GM19023 (cell line): Measurements from ENCODE around the gene ZDHHC11.
"Not testable (repeated sequence)": the region's sequence is repeated elsewhere in the genome, so short reads cannot be mapped to it uniquely, and the experiment has no call there.

Experiments used
- ATAC-seq: cut with Tn5 transposase; IDR thresholded peaks from one replicate; pipeline ENCODE4 v1.9.1; 2021; ENCODE audit warnings: mild to moderate bottlenecking, moderate library complexity; ENCODE audit not compliant: unreplicated experiment

The ZDHHC11 gene

DNA sequence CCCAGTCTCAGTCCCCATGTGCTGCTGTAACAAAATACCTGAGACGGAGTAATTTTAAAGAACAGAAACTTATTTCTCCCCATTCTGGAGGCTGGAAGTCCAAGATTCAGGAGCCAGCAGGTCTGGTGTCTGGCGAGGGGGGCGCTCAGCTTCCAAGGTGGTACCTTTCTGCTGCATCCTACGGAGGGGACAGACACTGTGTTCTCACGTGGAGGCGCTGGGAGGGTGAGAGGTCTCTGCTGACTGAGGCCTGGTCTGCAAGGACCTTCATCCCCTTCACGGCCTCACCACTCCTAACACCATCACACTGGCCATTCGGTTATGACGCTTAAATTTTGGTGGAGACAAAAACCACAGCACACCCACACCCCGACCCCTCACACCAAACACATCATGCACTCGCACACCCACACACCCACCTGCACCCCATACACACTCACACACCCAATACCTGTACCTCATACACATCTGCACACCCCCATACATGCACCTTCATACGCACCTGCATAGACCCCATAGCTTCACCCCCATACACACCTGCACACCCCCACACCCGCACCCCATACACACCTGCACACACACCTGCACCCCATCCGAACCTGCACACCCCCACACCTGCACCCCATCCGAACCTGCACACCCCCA is 9.8 kb upstream of the ZDHHC11 start:
- no peak for ATAC-seq

DNA sequence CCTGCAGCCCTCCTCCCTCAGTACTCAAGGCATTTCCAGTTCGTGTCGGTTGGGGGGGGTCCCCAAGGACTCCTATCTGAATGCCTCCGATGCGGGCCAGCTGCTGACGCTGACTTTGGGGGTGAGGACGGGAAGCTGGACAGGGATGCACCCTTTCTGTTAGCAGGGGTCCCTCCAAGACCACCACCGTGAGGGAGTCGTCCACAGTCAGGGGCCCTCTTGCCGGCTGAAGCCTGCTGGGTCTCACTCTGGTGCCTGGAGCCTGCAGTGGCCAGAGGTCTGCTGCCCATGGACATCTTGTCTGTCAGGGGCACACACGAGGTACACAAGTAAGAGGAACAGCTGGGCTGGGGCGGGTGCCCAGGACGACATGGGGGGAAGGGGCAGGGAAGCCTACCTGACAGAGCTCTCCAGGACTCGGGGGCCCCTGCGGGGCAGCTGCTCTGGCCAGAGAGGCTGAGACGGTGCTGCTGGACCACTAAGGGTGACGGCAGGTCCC is 9.1 kb upstream of the ZDHHC11 start:
- no peak for ATAC-seq

DNA sequence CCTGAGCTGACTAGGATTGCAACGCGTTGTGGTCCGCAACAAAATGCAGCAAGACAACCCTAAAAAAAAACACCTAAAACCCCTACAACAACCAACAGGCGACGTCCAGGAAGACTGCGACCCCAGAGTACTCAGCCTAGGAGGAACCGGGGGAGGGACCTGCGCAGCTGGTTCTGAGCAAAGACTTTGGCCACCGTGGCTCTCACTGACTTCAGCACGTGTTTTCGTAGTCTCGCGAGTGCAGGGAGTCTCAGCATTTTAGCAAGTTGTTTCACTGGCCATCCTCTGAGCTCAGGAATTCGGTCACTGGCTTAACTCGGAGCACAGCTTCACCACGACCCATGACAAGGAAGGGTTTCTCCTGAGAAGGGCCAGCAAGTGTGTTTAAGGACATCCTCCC is 8.6 kb upstream of the ZDHHC11 start:
- ATAC-seq = no peak

DNA sequence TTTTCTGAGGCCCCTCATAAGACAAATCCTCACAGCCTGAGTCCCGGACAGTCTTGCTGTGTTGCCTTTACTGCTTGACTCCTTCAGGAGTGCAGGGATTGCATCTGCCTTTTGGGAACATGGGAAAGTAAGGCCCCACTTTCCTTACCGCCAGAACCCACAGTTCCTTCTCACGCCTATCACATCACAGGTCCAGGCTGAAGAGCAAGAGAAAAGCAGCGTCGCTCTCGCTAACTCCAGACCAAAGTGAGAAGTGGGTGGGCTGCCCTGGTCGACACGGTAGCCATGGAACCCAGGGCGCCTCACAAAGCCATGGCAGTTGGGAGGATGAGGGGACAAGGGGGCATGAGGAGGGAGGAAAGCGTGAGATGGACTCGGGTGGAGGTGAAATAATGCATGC is 7.9 kb upstream of the ZDHHC11 start:
- no peak for ATAC-seq

DNA sequence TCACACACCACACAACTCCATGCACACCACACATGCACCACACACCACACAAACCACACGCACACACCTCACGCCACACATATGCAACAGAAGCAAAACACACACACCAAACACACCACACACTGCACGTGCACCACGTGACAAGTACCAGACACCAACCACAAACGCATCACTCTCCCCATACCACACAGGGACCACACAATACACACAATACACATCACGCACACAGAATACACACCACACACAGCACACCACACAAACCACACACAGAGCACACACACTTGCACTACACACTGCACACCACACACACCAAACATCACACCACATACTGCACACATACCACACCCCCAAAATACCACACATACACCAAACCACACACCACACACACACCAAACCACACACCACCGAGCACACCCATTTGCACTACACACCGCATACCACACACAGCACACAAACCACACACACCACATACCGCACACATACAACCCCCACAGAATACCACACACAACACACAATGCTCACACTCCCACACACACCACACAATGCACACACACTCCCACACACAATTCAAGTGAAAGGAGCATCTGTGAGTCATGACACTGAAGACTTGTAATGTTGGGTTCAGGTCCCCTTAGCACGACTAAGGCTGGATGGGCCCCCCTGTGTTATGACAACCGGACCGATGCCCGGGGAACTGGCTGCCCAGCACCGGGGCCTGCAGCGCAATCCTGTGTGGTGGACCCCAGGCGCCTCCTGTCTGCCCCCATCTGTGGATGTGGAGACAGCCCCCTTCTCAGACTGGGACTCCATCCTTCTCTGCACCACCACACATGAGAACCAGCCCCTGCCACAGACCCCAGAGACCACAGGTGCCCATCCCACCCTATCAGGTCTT is 6.0 kb upstream of the ZDHHC11 start:
- ATAC-seq = no peak

DNA sequence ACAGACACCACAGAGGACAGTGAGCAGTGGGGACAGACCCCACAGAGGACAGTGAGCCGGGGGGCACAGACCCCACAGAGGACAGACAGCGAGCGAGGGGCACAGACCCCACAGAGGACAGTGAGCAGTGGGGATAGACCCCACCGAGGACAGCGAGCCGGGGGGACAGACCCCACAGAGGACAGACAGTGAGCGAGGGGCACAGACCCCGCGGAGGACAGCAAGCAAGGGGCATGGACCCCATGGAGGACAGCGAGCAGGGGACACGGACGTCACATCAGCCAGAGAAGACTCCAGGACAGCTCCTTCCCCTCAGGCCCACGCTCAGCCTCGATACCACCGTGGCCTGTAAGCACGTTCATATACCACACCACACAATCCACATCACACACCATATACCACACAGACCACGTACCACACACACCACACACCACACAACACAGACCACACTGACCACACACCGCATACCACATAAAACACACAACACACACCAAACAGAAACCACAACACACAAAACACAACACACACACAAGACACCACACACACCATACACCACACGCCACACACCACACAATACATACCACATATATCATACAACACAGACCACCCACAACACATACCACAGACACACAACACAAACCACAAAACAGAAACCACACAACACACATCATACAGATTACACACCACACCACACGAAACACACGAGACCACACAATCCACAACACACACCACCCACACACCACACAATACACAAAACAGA is 5.2 kb upstream of the ZDHHC11 start:
- no peak for ATAC-seq

DNA sequence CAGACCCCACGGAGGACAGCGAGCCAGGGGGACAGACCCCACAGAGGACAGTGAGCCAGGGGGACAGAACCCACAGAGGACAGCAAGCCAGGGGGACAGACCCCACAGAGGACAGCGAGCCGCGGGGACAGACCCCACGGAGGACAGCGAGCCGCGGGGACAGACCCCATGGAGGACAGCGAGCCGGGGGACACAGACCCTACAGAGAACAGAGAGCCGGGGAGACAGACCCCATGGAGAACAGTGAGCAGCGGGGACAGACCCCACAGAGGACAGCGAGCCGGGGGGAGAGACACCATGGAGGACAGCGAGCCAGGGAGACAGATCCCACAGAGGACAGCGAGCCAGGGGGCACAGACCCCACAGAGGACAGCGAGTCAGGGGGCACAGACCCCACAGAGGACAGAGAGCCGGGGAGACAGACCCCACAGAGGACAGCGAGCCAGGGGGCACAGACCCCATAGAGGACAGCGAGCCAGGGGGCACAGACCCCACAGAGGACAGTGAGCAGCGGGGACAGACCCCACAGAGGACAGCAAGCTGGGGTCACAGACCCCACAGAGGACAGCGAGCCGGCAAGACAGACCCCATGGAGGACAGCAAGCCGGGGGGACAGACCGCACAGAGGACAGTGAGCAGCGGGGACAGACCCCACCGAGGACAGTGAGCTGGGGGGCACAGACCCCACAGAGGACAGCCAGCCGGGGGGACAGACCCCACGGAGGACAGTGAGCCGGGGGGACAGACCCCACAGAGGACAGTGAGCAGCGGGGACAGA is 4.4 kb upstream of the ZDHHC11 start:
- no peak for ATAC-seq

DNA sequence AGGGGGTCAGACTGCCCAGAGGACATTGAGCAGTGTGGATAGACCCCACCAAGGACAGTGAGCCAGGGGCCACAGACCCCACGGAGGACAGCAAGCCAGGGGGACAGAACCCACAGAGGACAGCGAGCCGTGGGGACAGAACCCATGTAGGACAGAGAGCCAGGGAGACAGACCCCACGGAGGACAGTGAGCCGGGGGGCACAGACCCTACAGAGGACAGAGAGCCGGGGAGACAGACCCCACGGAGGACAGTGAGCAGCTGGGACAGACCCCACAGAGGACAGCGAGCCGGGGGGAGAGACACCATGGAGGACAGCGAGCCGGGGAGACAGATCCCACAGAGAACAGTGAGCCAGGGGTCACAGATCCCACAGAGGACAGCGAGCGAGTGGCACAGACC is 3.4 kb upstream of the ZDHHC11 start:
- no peak for ATAC-seq

DNA sequence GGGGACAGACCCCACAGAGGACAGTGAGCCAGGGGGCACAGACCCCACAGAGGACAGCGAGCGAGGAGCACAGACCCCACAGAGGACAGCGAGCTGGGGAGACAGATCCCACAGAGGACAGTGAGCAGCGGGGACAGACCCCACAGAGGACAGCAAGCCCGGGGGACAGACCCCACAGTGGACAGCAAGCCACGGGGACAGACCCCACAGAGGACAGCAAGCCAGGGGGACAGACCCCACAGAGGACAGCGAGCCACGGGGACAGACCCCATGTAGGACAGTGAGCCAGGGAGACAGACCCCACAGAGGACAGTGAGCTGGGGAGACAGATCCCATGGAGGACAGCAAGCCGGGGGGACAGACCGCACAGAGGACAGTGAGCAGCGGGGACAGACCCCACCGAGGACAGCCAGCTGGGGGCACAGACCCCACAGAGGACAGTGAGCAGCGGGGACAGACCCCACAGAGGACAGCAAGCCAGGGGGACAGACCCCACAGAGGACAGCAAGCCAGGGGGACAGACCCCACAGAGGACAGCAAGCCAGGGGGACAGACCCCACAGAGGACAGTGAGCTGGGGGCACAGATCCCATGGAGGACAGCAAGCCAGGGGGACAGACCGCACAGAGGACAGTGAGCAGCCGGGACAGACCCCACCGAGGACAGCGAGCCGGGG is 2.8 kb upstream of the ZDHHC11 start:
- ATAC-seq = not testable (repeated sequence)

DNA sequence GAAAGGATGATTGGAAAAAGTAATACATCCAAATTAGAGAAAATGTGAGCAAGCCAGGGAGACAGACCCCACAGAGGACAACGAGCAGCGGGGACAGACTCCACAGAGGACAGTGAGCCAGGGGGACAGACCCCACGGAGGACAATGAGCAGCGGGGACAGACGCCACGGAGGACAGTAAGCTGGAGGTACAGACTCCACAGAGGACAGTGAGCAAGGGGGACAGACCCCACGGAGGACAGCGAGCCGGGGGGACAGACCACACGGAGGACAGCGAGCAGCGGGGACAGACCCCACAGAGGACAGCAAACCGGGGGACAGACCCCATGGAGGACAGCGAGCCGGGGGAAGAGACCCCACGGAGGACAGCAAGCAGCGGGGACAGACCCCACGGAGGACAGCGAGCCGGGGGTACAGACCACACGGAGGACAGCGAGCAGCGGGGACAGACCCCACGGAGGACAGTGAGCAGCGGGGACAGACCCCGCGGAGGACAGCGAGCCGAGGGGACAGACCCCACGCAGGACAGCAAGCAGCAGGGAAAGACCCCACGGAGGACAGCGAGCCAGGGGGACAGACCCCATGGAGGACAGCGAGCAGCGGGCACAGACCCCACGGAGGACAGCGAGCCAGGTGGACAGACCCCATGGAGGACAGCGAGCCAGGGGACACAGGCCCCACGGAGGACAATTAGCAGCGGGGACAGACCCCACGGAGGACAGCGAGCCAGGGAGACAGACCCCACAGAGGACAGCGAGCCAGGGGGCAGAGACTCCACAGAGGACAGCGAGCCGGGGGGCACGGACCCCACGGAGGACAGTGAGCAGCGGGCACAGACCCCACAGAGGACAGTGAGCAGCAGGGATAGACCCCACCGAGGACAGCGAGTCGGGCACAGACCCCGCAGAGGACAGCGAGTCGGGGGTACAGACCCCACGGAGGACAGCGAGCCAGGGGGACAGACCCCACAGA is 1.9 kb upstream of the ZDHHC11 start:
- ATAC-seq = no peak

DNA sequence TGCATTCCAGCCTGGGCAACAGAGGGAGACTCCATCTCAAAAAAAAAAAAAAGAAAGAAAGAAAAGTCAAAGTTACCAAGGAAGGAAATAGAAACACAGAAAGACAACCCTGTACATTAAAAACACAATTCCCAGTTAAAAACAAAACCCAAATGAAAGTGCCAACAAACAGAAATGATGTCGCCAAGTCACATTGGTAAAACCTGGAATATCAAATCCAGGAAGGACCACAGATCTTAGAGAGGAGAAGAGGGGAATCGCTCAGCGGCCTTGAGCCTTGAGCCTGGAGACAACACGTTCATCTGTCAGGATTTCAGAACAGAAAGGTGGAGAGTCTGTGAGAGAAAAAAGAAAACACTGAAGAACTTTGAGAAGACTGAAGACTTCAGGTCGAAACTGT is 1.2 kb upstream of the ZDHHC11 start:
- ATAC-seq = no peak

DNA sequence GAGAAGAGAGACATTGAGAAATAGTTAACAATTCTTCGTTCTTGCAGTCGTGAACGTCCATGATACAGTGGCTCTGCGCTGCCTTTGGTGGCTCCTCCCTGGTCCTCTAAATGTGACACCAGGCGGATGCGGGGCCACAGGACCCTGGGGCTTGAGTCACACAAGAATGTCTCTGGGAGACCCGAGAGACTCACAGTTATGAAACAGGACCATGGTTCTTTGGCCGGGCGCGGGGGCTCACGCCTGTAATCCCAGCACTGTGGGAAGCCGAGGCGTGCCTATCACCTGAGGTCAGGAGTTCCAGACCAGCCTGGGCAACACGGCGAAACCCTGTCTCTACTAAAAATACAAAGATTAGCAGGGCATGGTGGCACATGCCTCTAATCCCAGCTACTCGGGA is 767 bp upstream of the ZDHHC11 start:
- no peak for ATAC-seq

DNA sequence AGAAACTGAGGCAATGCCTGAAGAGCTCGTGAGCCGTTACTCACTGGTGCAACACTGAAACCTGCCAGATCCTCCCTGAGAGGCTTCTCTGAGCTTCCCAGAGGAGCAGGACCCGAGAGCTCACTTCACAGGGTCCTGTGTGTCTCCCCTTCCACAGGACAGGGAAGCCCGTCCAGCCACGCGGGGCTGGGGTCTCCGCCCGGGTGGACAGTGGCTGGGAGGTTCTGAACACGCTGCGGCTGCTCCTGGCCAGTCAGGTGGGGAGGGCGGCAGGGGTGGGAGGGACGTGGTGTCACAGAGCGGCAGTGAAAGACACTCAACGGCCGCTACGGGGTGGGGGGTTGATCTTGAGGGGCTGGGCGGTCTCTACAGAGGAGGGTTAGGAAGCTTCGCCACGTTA is 290 bp upstream of the ZDHHC11 start:
- ATAC-seq = no peak

DNA sequence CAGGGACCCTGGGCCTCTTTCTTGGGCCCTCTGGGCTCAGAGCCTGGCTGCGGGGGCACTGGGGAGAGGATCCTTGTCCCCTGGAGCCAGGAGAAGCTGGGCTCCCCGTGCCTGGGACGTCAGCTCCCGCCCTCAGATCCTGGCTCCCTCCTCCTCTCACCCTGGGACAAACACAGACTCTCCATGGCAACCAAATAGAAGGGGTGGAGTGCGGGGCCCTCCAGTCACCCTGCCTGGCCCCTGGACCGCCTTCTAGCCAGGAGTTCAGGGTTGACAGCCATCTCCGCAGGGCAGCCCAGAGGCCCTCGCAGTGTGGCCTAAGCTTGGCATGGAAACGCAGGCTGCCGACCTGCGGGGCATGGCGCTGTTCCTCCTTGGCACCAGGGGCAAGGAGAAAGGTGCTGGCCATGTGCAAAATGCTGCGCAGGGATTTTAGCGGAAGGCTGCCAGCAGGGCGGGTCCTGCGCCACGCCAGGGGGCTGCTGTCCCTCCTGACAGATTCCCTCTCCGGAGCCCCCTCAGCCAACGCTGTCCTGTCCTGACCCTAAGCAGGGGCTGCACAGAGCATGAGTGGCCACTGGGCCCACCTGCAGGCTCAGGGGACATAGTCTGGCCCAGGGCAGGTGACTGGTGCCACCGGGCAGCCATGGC is 1.0 kb downstream of the ZDHHC11 start:
- ATAC-seq = no peak

DNA sequence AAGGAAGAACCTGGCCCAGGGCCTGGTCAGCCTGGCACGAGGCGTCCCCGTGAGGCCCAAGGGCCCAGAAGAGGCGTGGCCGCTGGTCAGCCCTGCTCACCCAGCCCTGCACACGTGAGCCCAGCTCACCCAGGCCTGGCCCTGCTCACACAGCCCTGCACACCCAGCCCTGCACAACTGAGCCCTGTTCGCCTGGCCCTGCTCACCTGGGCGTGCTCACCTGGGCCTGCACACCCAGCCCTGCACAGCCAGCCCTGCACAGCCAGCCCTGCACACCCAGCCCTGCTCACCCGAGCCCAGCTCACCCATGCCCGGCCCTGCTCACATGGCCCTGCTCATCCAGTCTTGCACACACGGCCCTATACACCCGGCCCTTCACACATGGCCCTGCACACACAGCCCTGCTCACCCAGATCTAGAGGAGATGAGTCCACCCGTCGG is 2.1 kb downstream of the ZDHHC11 start:
- ATAC-seq = no peak

DNA sequence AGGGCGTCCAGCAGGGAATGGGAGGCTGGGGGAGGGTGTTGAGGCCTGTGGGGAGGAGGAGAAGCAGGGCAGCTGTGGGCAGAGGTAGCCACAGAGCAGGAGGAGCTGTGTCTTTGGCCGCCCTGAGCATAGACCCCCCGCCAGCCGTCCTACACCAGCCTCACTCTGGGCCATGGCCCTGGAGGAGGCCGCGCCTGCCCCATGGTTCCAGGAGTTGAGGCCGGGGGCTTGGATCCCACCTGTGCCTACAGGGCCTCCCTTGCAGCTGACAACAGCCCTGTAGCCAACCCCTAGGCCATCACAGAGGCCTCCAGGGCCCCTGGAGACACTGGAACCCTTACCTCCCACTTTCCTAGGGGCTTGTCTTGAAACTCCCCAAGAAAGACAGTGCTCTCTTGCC is 3.0 kb downstream of the ZDHHC11 start:
- ATAC-seq = not testable (repeated sequence)

DNA sequence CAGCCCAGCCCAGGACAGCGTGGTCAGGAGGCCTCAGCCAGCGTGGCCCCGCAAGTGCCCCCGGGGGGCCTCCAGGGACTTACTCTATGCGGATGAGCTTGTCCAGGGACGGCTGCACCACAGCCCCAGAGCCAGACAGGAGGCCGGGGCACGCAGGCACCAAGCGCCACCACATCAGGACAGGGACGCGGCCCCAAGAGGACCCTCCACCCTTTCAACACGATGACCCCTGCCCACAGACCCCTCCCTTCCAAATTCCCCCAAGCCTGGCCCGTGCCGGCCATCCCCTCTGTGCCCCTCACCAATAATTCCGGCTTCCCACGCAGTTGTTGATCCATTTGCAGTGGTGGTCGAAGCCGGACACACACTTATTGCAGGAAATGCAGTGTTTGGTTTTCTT is 3.6 kb downstream of the ZDHHC11 start:
- ATAC-seq = not testable (repeated sequence)

DNA sequence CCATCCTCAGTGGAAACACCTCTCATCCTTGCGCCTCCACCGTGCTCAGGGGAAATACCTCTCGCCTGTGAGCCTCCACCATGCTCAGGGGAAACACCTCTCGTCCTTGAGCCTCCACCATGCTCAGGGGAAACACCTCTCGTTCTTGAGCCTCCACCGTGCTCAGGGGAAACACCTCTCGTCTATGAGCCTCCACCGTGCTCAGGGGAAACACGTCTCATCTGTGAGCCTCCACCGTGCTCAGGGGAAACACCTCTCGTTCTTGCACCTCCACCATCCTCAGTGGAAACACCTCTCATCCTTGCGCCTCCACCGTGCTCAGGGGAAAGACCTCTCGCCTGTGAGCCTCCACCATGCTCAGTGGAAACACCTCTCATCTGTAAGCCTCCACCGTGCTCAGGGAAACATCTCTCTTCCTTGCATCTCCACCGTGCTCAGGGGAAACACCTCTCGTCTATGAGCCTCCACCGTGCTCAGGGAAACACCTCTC is 4.1 kb downstream of the ZDHHC11 start:
- ATAC-seq = peak; percentile 33
